PC-3 (cell line): ENCODE measurements around the gene NAGLU. TPM values are rescaled to one million over a fixed set of nuclear protein-coding genes. Genes with fewer than 3 reads are reported as not detected.
A peak's percentile ranks its signal among the peaks of the same experiment; 100 is the strongest.

Experiments used
- ATAC-seq: fragments of 200-7000 bp; cut with Tn5 transposase; 2 replicates; pipeline ENCODE4 v1.9.1; 2020; ENCODE audit warnings: mild to moderate bottlenecking, moderate library complexity
- BruUV-seq: library from RNA; stranded (reverse); fragments of 400-500 nt; replicated peaks from 2 replicates; lab custom pipeline; 2021; lab: Mats Ljungman, UMichigan
- CTCF ChIA-PET: fragments of 300-600 bp; sonication (Branson Sonifier 250); formaldehyde crosslinking; loops from one replicate; lab custom pipeline; 2022; ENCODE audit warnings: antibody characterized with exemption; lab: Charles Lee
- POLR2A ChIA-PET: fragments of 300-600 bp; sonication (Branson Sonifier 250); formaldehyde crosslinking; loops from one replicate; lab custom pipeline; 2022; ENCODE audit warnings: antibody characterized with exemption; ENCODE audit not compliant: unreplicated experiment; lab: Charles Lee
- DNase-seq: peaks from one replicate; pipeline ENCODE4 v3.0.0-alpha.2; 2015
- H2AFZ ChIP-seq: fragments of 300-600 bp; sonication (generic); 2 replicates; pipeline ENCODE4 v1.6.0; 2016; ENCODE audit warnings: antibody characterized with exemption, low read length
- H3F3A ChIP-seq: fragments of 300-600 bp; sonication (generic); one replicate; pipeline ENCODE4 v1.6.0; 2017; ENCODE audit warnings: antibody characterized with exemption, low read length, control low read depth, mild to moderate bottlenecking; ENCODE audit not compliant: unreplicated experiment
- H3K27ac ChIP-seq: fragments of 300-600 bp; sonication (generic); 2 replicates; pipeline ENCODE4 v1.5.1; 2016; ENCODE audit warnings: mild to moderate bottlenecking, low read length
- H3K27me3 ChIP-seq: fragments of 300-600 bp; sonication (generic); 2 replicates; pipeline ENCODE4 v1.6.1; 2016; ENCODE audit warnings: low read length, mixed read lengths
- H3K36me3 ChIP-seq: fragments of 300-600 bp; sonication (generic); 2 replicates; pipeline ENCODE4 v1.6.1; 2016; ENCODE audit warnings: low read depth, mixed run types, low read length, mixed read lengths
- H3K4me1 ChIP-seq: fragments of 300-600 bp; sonication (generic); 2 replicates; pipeline ENCODE4 v1.5.1; 2016; ENCODE audit warnings: low read length; ENCODE audit not compliant: insufficient read depth
- H3K4me2 ChIP-seq: fragments of 300-600 bp; sonication (generic); 2 replicates; pipeline ENCODE4 v1.6.0; 2016; ENCODE audit warnings: low read length
- H3K4me3 ChIP-seq: fragments of 300-600 bp; sonication (generic); 2 replicates; pipeline ENCODE4 v1.5.1; 2016; ENCODE audit warnings: mild to moderate bottlenecking, low read length, mixed read lengths
- H3K79me2 ChIP-seq: fragments of 300-600 bp; sonication (generic); 2 replicates; pipeline ENCODE4 v1.6.1; 2017; ENCODE audit warnings: low read length, mixed read lengths
- H3K9ac ChIP-seq: fragments of 300-600 bp; sonication (generic); 2 replicates; pipeline ENCODE4 v1.6.0; 2016; ENCODE audit warnings: mild to moderate bottlenecking, low read length
- H3K9me2 ChIP-seq: fragments of 300-600 bp; sonication (generic); replicated peaks from 2 replicates; pipeline ENCODE4 v1.6.1; 2016; ENCODE audit warnings: mixed run types, low read length, mixed read lengths
- H3K9me3 ChIP-seq: fragments of 300-600 bp; sonication (generic); 2 replicates; pipeline ENCODE4 v1.6.1; 2016; ENCODE audit warnings: low read length, mixed read lengths
- H4K20me1 ChIP-seq: fragments of 300-600 bp; sonication (generic); 2 replicates; pipeline ENCODE4 v1.6.1; 2016; ENCODE audit warnings: low read length, mixed read lengths
- EZH2 ChIP-seq: fragments of 300-600 bp; sonication (generic); IDR thresholded peaks from one replicate; pipeline ENCODE4 v1.6.1; 2017; ENCODE audit warnings: antibody characterized with exemption, mild to moderate bottlenecking, low read length; ENCODE audit not compliant: unreplicated experiment
- EZH2phosphoT487 ChIP-seq: fragments of 300-600 bp; sonication (generic); IDR thresholded peaks from 2 replicates; pipeline ENCODE4 v1.6.1; 2018; ENCODE audit warnings: mild to moderate bottlenecking, antibody characterized with exemption, low read length, borderline replicate concordance
- intact Hi-C: fragments of 100-400 bp; cut with micrococcal nuclease; formaldehyde crosslinking; loops from 2 replicates; pipeline ENCODE4 v1.9.0; 2023
- total RNA-seq: library from RNA; depleted of rRNA; stranded (reverse); fragments of >200 nt; gene quantifications from 2 replicates; pipeline ENCODE4 v1.2.3, GENCODE V29; 2014
- TF ChIP-seq, protein P1 (sequence below): fragments of 300-600 bp; sonication (generic); conservative IDR thresholded peaks from 2 replicates; pipeline ENCODE4 v1.5.1; 2017; ENCODE audit warnings: antibody characterized with exemption, low read depth, mild to moderate bottlenecking, low read length

NAGLU gene
- total RNA-seq, 1 experiment from 2014 or later, result 4.9 TPM

DNA sequence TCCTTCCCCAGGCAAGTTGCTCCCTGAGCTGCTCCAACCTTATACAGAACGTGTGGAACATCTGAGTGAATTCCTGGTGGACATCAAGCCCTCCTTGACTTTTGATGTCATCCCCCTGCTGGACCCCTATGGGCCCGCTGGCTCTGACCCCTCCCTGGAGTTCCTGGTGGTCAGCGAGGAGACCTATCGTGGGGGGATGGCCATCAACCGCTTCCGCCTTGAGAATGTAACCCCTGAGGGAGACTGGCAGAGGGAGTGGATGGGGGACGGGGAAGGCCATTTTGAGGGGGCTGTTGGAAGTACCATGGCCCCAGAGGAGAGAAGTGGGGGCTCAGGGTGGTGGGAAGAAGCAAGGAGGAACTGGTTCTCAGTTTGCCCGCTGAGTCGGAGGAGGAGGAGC lies 27.9 kb downstream of the NAGLU start:
- Histone ChIP-seq H3K9me2 (no peaks in the 10 kb centered on the region), H3K27ac (no peak overlapping the region), H4K20me1 (no peaks in the 10 kb centered on the region), H3K27me3 (no peaks in the 10 kb centered on the region), H3K36me3 (peaks cover 6% of the 10 kb centered on the region; the same call in 1 of the 2 replicates), H3K4me1 (peaks cover 25% of the 10 kb centered on the region), H3K9ac (no peak overlapping the region), H3K9me3 (no peaks in the 10 kb centered on the region), H3K4me2 (peak overlapping the region; percentile 99), H2AFZ (no peak overlapping the region), H3K4me3 (peak overlapping the region; percentile 83; the same call in 1 of the 2 replicates), H3K79me2 (peaks cover 50% of the 10 kb centered on the region), H3F3A (no peaks in the 10 kb centered on the region)
- ChIA-PET CTCF (no interaction called here), POLR2A (no interaction called here)
- ATAC-seq, result no peak
- no TSS peak for BruUV-seq
- TF ChIP-seq, protein P1, sequence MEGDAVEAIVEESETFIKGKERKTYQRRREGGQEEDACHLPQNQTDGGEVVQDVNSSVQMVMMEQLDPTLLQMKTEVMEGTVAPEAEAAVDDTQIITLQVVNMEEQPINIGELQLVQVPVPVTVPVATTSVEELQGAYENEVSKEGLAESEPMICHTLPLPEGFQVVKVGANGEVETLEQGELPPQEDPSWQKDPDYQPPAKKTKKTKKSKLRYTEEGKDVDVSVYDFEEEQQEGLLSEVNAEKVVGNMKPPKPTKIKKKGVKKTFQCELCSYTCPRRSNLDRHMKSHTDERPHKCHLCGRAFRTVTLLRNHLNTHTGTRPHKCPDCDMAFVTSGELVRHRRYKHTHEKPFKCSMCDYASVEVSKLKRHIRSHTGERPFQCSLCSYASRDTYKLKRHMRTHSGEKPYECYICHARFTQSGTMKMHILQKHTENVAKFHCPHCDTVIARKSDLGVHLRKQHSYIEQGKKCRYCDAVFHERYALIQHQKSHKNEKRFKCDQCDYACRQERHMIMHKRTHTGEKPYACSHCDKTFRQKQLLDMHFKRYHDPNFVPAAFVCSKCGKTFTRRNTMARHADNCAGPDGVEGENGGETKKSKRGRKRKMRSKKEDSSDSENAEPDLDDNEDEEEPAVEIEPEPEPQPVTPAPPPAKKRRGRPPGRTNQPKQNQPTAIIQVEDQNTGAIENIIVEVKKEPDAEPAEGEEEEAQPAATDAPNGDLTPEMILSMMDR, result no peak
- no peak for TF ChIP-seq EZH2
- no peak for TF ChIP-seq EZH2phosphoT487
- no peak for DNase-seq
- intact Hi-C loops, result no loop called here

DNA sequence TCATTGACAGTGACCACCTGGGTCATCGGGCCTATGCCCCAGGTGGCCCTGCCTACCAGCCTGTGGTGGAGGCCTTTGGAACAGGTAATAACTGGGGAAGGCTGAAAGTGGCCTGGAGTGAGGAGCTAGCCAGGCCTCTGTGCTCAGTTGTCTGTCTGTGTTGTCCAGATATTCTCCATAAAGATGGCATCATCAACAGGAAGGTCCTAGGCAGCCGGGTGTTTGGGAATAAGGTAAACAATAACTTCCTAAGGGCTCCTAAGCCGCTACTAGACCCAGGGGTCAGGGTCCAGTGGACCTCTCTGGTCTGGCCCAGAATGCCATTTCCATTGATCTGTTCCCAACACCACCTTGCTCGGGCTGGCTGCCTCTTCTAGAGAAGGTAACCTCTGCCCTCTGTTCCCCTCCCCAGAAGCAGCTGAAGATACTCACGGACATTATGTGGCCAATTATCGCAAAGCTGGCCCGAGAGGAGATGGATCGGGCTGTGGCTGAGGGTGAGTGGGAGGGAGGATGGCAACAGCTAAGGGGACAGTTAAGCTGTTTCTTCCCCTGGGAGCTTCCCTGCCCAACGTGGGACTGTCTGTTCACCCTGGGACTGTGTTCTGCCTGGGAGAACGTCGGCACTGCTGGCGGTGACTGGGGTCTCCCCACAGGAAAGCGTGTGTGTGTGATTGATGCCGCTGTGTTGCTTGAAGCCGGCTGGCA lies 28.9 kb downstream of the NAGLU start:
- Histone ChIP-seq H3K4me1 (peaks cover 25% of the 10 kb centered on the region), H3K27ac (no peak overlapping the region), H3K9me3 (no peaks in the 10 kb centered on the region), H3K36me3 (peaks cover 13% of the 10 kb centered on the region; the same call in 1 of the 2 replicates), H3K9ac (no peak overlapping the region), H3K4me3 (no peak overlapping the region), H3K9me2 (no peaks in the 10 kb centered on the region), H3F3A (no peaks in the 10 kb centered on the region), H3K27me3 (no peaks in the 10 kb centered on the region), H2AFZ (no peak overlapping the region), H4K20me1 (no peaks in the 10 kb centered on the region), H3K79me2 (peaks cover 55% of the 10 kb centered on the region), H3K4me2 (no peak overlapping the region)
- CTCF ChIA-PET, result no interaction called here
- intact Hi-C loops, result no loop called here
- POLR2A ChIA-PET, result interaction anchor here (0.6 kb wide), 1 partner anchor 549 kb away, joined by 3 read pairs; no protein-coding TSS in a partner anchor
- BruUV-seq, result no TSS peak
- ATAC-seq (no peak), DNase-seq (no peak)
- TF ChIP-seq EZH2 (no peak), EZH2phosphoT487 (no peak)
- TF ChIP-seq, protein P1, result no peak
